ENCODE measurements around the gene CEACAM19. TPM values are rescaled to one million over a fixed set of nuclear protein-coding genes. Genes with fewer than 3 reads are reported as not detected.

CEACAM19 gene
- total RNA-seq, 1 experiment from 2014 or later, result 3.5 TPM

GRCh38 chr19:44718441-44719261 lies 47.4 kb downstream of the CEACAM19 start:
- no peaks in the 10 kb centered on the region for H3K79me2 ChIP-seq (ENCODE audit: insufficient read depth, low read length)
- H4K5ac ChIP-seq (ENCODE audit: insufficient read length, low read depth, low read length), result peak overlapping the region; percentile 98
- peak overlapping the region; percentile 90 for H2BK120ac ChIP-seq (ENCODE audit: low read depth, low read length, poor library complexity, severe bottlenecking)
- no peaks in the 10 kb centered on the region; the same call in 1 of the 2 replicates for H3K4me1 ChIP-seq (ENCODE audit: insufficient read depth, low read length)
- H3K4ac ChIP-seq (ENCODE audit: low read depth, low read length), result peak overlapping the region; percentile 92; the same call in 1 of the 2 replicates
- no peak overlapping the region for H2AK5ac ChIP-seq (ENCODE audit: insufficient read length, low read length)
- H3K79me1 ChIP-seq (ENCODE audit: insufficient read depth, low read depth, low read length, poor library complexity, severe bottlenecking), result no peaks in the 10 kb centered on the region
- no peaks in the 10 kb centered on the region for H4K20me1 ChIP-seq (ENCODE audit: control insufficient read depth, insufficient read depth, insufficient read length)
- H3T11ph ChIP-seq (ENCODE audit: low read length), result peak overlapping the region; percentile 86
- H3K18ac ChIP-seq (ENCODE audit: insufficient read length, low read depth, low read length), result peak overlapping the region; percentile 100
- peaks cover 5% of the 10 kb centered on the region for H3K9me3 ChIP-seq (ENCODE audit: control insufficient read depth, low read depth, low read length)
- peak overlapping the region; percentile 71 to 99 (median 95); a peak in 6 of 7 replicates for H3K27ac Mint-ChIP-seq
- no peaks in the 10 kb centered on the region for H3K27me3 ChIP-seq (ENCODE audit: insufficient read depth, low read length)
- DNase-seq, result peak; percentile 89
- H3K4me1 Mint-ChIP-seq, result peaks cover 11 to 12% of the 10 kb centered on the region in 2 experiments
- peak overlapping the region; percentile 73 for H3K4me2 ChIP-seq (ENCODE audit: insufficient read depth, insufficient read length, low read length)
- peak overlapping the region; percentile 68 for H3K9ac ChIP-seq (ENCODE audit: extremely low read depth, insufficient read length, low read length)
- peak overlapping the region; percentile 24 to 52 for H3K4me3 Mint-ChIP-seq
- H2BK5ac ChIP-seq (ENCODE audit: insufficient read length, low read length), result peak overlapping the region; percentile 99
- H2BK20ac ChIP-seq (ENCODE audit: low read depth, low read length, poor library complexity, severe bottlenecking), result no peak overlapping the region
- H4K8ac ChIP-seq (replicated peaks; ENCODE audit: insufficient read length, low read depth, low read length), result peak overlapping the region; percentile 97
- H3K27me3 Mint-ChIP-seq (ENCODE audit: low read depth), result peaks cover 5% of the 10 kb centered on the region
- peak overlapping the region; percentile 97 for H2BK12ac ChIP-seq (ENCODE audit: insufficient read length, low read depth, low read length)
- peak overlapping the region; percentile 90 for H4K91ac ChIP-seq (ENCODE audit: insufficient read length, low read depth, low read length)
- peak overlapping the region; percentile 57 for H3K23ac ChIP-seq (ENCODE audit: insufficient read length, low read depth, low read length)
- peak overlapping the region; percentile 94 for H3K56ac ChIP-seq (ENCODE audit: insufficient read length, low read depth, low read length)
- peak overlapping the region; percentile 91 for H3K27ac ChIP-seq (ENCODE audit: insufficient read length, low read depth, low read length)
- peaks cover 14 to 15% (median 15%) of the 10 kb centered on the region in 3 experiments for H3K36me3 Mint-ChIP-seq (ENCODE audit: insufficient read depth in 1 of 3, low read depth in 3 of 3)
- H3K14ac ChIP-seq (ENCODE audit: insufficient read depth, low read length), result peak overlapping the region; percentile 99
- no CpG with 5 or more reads among the region's 11 CpGs for WGBS (ENCODE audit: extremely low coverage, insufficient read length, low lambda C conversion rate)
- TF ChIP-seq, protein P1, sequence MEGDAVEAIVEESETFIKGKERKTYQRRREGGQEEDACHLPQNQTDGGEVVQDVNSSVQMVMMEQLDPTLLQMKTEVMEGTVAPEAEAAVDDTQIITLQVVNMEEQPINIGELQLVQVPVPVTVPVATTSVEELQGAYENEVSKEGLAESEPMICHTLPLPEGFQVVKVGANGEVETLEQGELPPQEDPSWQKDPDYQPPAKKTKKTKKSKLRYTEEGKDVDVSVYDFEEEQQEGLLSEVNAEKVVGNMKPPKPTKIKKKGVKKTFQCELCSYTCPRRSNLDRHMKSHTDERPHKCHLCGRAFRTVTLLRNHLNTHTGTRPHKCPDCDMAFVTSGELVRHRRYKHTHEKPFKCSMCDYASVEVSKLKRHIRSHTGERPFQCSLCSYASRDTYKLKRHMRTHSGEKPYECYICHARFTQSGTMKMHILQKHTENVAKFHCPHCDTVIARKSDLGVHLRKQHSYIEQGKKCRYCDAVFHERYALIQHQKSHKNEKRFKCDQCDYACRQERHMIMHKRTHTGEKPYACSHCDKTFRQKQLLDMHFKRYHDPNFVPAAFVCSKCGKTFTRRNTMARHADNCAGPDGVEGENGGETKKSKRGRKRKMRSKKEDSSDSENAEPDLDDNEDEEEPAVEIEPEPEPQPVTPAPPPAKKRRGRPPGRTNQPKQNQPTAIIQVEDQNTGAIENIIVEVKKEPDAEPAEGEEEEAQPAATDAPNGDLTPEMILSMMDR (conservative IDR thresholded peaks at IDR 0.05), result no peak
- peak overlapping the region; percentile 100 for H2BK15ac ChIP-seq (ENCODE audit: low read depth, low read length)
- no peaks in the 10 kb centered on the region for H3K23me2 ChIP-seq (ENCODE audit: insufficient read length, low read depth, low read length, poor library complexity, severe bottlenecking)
- H2AFZ ChIP-seq (ENCODE audit: low read length), result no peak overlapping the region
- peaks cover 21% of the 10 kb centered on the region in 2 experiments for H3K9me3 Mint-ChIP-seq
